Measurements from ENCODE around the gene NOSIP. TPM values are rescaled to one million over a fixed set of nuclear protein-coding genes. Genes with fewer than 3 reads are reported as not detected.

The NOSIP gene
- total RNA-seq, 1 donor from 2014 or later, result 47.6 TPM

DNA sequence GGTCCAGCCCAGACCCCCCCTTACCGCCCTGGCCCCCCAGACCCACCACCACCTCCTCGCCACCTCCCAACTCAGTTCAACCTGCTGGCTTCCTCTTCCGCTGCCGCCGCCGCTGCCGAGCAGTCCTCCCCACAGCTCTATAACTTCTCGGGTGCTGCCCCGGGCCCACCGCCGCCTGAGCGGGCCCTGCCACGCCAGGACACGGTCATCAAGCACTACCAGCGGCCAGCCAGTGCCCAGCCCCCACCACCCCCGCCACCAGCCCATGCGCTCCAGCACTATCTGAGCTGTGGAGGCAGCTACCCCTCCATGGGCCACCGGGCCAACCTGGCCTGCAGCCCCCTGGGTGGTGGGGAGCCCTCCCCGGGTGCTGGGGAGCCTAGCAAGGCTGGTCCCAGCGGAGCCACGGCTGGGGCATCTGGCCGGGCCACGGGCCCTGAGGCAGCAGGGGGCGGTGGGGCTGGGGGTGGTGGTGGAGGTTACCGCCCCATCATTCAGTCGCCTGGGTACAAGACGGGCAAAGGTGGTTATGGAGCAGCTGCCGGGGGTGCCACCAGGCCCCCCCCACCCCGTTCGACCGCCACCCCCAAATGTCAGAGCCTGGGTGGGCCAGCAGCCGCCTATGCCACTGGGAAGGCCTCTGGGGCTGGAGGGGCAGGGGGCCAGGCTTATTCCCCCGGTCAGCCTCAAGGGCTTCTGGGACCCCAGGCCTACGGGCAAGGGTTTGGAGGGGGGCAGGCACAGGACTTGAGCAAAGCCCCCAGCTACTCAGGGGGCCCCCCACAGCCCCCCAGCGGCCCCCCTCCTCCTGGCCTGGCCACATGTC is 14.8 kb upstream of the NOSIP start:
- DNase-seq, result no peak

GRCh38 chr19:49594157-49594992 is 14.0 kb upstream of the NOSIP start:
- no peak for DNase-seq

DNA sequence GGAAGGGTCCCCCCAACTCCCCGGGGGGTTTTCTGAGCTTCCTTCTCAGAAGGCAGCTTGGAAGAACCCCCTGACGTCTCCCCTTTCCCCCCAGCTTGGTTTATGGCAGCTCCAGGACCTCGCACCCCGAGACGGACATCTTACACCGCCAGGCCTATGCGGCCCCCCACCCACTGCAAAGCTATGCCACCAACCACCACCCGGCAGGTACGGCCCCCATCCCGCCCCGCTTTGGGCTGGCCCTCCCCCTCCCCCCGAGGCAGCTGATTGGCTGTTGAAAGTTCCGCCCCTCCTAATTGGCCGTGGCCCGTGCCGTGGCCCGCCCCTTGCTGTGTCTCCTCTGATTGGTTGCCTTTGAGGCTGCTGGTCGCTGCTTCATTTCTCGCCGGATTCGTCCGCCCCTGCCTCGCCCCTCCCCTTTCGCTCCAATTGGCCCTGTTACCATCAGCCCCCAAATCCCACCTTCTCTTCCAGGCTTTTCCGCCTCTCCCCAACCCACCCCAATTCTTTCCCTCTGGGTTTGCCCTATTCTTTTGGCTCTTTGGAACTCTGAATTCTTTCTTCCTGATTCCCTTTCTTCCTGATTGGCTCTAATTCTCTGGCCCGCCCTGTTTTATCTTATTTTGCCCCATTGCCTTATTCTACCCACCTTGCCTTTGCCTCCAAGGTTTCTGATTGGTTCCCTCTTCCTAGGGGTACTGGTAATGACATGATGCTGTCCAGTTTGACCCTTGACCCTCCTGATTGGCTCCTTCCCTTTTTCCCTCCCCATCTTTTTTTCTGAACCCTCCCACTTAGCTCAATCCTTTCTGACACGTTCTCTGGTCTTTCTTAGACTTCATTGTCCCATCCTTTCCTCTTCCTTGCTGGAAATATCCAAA is 13.1 kb upstream of the NOSIP start:
- peak; percentile 97 for DNase-seq

- DNase-seq, result peak; percentile 24
Observed at GRCh38 chr19:49592486-49593232, 12.3 kb upstream of the NOSIP start.

DNA sequence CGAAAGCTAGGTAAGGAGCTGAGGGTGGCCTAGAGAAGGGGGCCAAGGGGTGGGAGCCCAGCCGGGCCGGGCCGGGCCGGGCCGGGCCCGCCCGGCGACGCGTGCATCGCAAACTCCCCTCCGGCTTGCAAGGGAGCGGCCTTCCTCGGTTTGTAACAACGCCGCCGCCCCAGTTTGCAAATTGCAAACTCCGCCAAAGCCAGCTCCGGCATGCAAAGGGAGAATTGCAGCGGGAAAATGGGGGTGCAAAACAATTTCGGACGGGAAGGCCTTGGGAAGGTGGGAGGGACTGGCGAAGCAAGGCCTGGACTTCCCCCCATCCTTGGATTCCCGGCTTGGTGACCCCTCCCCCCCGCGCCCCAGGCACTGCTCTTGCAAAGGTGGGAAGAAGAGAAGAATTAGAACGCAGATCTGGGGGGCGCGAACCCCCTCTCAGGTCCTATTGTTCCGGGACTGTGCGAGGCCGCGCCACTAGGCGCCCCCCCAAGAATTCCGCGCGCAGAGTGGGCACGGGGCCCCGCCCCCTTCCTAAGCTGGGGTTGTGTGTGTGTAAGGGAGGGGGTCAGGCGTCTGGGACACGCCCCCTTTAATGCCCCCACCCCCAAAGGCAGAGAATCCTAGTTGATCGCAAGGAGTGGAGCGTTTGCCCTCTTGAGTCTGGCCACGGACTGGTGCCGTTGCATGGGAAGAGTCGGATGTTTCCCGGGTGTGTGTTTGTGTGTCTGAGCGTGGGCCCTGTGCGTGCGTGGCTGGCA is 11.6 kb upstream of the NOSIP start:
- DNase-seq, result peak; percentile 62

DNA sequence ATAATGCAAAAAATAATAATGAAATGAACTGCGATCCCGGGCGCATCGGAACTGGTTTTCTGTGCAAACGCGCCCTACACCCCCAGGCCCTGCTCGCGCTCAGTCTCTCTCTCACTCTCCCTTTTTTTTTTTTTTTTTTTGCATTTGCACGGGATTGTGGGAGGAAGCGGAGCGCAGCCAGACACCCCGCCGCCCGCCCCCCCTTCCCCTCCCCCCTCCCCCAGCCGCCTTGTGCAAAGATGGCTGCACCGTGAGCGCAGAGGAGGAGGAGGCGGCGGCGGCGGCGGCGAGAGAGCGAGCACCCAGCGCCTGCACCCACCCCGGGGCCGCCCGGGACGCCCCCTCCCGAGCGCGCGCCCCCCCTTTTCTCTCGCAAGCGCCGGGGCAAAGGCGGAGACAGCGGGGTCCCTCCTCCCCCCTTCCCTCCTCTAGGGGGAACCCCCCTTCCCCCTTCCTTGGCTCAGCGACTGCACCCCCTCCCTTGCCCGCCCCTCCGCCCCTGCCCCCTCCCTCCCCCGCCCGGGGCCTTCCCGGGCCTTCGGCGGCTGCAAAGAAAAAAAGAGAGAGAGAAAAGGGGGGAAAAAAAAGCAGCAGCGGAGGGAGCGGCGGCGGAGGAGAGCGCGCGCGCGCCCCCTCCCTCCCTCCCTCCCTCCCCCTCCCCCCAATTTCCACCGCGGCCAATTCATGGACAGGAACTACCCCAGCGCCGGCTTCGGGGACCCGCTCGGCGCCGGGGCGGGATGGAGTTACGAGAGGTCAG is 10.8 kb upstream of the NOSIP start, which contains the start of gene PRR12:
PRR12 (plus strand) TSS at position 212 of the 760 bp plus-strand sequence; CDS start at position 685, 473 bp downstream.
- peak; percentile 90 for DNase-seq

DNA sequence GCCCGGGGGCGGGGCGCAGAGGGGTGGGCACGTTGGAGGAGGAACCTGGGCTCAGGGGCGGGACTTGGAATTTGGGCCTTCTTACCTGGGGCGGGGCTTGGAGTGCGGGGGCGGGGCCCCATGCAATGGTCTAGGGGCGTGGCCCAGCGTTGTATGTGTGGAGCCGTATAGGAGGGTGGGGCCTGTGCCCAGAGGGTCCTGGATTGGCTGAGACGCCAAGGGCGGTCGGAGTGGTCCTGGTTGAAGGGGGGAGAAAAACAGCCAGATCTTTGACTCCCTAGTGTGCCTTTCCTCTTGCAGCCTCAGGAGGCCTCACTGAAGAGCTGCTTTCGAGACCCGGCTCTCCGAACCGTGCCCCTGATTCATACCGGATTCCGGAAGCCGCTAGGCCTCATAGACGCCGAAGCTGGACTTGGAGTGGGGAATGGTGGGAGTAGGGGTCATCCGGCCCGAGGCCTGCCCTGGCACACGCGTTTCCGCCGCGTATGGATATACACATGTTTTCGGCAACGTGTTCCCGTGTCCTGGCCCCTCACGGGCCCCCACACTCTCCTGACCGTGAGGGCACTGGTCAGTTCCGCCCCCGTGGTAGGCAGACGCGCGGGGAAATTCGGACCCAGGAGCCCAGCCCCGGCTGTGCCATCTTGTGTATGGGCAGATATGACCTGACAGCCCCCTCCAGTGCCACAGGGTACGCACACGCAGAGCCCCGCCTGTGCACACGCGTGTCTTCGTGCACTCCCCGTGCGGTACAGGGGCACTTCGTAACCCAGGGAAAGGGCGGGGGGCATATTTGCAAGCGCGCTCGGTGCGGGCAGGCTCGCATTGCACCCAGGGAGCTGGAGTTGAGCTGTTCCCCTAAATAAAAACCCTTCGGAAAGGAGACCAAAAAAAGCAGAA is 10.0 kb upstream of the NOSIP start:
- peak; percentile 97 for DNase-seq

DNA sequence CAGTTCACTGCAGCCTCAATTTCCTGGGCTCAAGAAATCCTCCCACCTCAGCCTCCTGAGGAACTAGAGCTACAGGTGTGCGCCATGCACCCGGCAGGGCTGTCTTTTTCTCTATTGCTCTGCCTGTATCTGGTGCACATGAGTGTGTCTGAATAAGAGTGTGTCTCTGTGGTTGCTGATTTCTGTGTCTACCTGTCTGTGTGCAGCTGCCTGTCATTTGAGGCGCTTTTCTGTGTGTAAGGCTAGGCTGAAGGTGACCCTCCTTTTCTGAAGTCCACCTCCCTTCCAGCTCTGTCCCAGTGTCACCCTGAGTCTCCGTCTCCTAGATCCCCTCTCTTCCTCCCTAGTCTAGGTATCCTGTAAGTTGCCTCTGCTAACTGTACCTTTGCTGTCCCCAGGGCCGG is 9.1 kb upstream of the NOSIP start:
- peak; percentile 16 for DNase-seq

DNA sequence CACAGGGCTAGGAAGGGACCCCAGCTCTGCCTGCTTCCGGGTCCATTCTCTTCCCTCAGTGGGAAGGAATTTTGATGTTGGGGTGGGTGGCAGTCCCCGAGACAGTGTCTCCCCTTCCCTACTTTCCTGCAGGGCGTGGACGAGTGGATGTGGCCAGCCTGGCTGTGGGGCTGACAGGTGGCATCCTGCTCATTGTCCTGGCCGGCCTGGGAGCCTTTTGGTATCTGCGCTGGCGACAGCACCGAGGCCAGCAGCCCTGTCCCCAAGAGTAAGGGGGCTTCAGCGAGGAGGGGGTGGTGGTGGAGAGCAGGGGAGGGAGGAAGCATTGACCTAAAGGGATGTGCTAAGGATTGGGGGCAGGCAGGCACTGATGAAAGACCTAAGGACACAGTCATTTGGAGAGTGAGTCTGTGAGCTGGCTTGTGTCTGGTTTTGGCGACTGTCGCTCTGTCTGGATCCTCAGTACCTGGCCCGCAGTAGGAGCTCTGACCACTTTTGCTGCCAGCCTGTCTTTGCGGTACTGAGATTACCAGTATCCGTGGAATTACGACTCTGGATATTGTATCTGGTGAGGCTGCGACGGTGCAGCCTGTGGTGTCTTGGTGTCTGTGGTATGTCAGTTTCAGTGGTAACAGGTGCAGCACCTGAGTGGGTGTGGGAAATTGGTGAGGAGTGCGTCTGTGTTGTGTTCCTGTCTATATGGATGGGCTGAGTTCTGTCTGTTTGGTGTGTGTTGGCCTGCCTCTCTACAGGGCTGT is 8.2 kb upstream of the NOSIP start:
- no peak for DNase-seq

DNA sequence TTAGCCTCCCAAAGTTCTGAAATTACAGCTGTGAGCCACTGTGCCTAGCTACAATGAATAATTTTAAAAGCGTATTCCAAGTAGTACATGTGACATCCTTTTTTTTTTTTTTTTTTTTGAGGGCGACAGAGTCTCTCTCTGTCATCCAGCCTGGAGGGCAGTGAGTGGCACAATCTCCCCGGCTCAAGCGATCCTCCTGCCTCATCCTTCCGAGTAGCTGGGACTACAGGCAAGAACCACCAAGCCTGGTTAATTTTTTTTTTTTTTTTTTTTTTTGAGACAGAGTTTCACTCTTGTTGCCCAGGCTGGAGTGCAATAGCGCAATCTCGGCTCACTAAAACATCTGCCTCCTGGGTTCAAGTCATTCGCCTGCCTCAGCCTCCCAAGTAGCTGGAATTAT is 6.9 kb upstream of the NOSIP start:
- no peak for DNase-seq

GRCh38 chr19:49585023-49585422 is 4.7 kb upstream of the NOSIP start:
- no peak for DNase-seq

GRCh38 chr19:49583239-49583638 is 2.9 kb upstream of the NOSIP start:
- DNase-seq, result no peak

DNA sequence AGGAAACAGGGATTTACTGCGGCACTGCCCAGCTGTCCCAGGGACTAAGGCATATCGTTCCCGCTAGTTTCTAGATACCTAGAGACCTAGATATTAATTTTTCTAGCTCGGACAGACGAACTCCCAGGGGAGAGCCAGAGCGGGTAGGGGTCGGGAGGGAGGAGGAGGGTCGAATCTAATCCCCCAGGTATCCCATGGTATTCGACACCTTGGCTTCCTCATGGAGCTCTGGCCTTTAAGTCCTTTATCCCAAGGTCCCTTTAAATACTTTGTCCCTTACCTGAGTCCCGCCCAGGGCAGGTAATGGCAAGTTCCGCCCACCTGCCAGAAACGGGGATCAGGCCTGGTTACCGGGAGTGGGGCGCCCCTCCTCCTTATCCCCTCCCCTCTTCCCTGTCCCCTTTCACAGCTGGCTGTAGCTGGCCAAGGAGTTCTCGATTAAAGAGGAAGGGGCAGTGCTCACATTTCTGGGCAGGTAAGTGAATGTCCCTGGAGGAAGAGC is 702 bp upstream of the NOSIP start, which contains the start of gene PRRG2:
PRRG2 (plus strand) TSS at position 310 of the 502 bp plus-strand sequence. CDS start 1,904 bp downstream, outside the sequence.
- DNase-seq, result no peak

- no peak for DNase-seq
Observed at GRCh38 chr19:49579947-49580263, 451 bp downstream of the NOSIP start.

DNA sequence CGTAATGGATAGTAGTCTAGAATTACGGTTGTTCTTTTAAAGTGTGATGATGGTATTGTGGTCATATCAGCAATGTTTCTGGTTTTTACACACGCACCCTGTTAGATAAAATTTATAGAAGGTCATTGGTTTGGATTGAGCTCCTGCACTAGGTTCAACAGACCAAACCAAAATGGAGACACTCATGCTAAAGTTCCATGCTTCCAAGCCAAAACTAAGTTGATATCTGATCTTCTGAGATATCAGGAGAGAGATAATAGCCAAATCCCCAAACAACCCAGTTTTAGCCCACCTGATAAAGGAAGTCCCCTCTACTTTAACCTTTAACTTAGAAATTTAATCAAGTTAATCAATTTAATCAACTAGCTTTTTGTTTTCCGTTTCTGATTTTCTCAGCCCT is 1.2 kb downstream of the NOSIP start:
- no peak for DNase-seq

- no peak for DNase-seq
Observed at GRCh38 chr19:49574206-49574755, 6.1 kb downstream of the NOSIP start.

- DNase-seq, result no peak
Observed at GRCh38 chr19:49573425-49573824, 6.9 kb downstream of the NOSIP start.

GRCh38 chr19:49573009-49573408 is 7.3 kb downstream of the NOSIP start:
- DNase-seq, result peak; percentile 28

All from tongue (tissue), 2 donors.